IgD-negative memory B cell (primary cell): ENCODE measurements around the gene RNF223. TPM values are rescaled to one million over a fixed set of nuclear protein-coding genes. Genes with fewer than 3 reads are reported as not detected.

ENCODE experiments used
- H3K27ac Mint-ChIP-seq, 3 donors: one replicate each; pipeline ENCODE4 v1.8.0; 2020 to 2022; ENCODE audit warnings: mild to moderate bottlenecking in 3 of 3, mixed read lengths in 3 of 3, moderate library complexity in 1 of 3
- H3K27me3 Mint-ChIP-seq: one replicate; pipeline ENCODE4 v1.8.0; 2021; ENCODE audit warnings: mixed read lengths
- H3K36me3 Mint-ChIP-seq: one replicate; pipeline ENCODE4 v1.8.0; 2020; ENCODE audit warnings: mild to moderate bottlenecking, mixed read lengths
- H3K4me1 Mint-ChIP-seq, 3 donors: one replicate each; pipeline ENCODE4 v1.8.0; 2020 to 2022; ENCODE audit warnings: mixed read lengths in 3 of 3, mild to moderate bottlenecking in 1 of 3
- H3K4me3 Mint-ChIP-seq, 4 donors: one replicate each; pipeline ENCODE4 v1.8.0; 2020 to 2022; ENCODE audit warnings: mild to moderate bottlenecking in 4 of 4, mixed read lengths in 4 of 4, moderate library complexity in 3 of 4
- H3K9me3 Mint-ChIP-seq, 3 donors: one replicate each; pipeline ENCODE4 v1.8.0; 2020 to 2021; ENCODE audit warnings: mixed read lengths in 3 of 3, mild to moderate bottlenecking in 1 of 3
- polyA plus RNA-seq: library from polyadenylated mRNA; unstranded; fragments of 300-500 nt; fragmentation: Illumina TruSeq; gene quantifications from one replicate; pipeline ENCODE4 v1.2.3, GENCODE V29; 2021

RNF223 gene
- polyA plus RNA-seq, 1 donor from 2014 or later = not detected

- no peaks in the 10 kb centered on the region for H3K36me3 Mint-ChIP-seq
- H3K4me1 Mint-ChIP-seq = peaks cover 0 to 2% (median 0%) of the 10 kb centered on the region in 3 donors
- H3K27ac Mint-ChIP-seq = peak overlapping the region in 2 of 3 donors; percentile 67 to 78
- peaks cover 6% of the 10 kb centered on the region for H3K27me3 Mint-ChIP-seq
- no peaks in the 10 kb centered on the region for H3K9me3 Mint-ChIP-seq
- peak overlapping the region in 2 of 4 donors; percentile 5 to 58 for H3K4me3 Mint-ChIP-seq
Observed at GRCh38 chr1:1022302-1023009, 51.6 kb downstream of the RNF223 start.

DNA sequence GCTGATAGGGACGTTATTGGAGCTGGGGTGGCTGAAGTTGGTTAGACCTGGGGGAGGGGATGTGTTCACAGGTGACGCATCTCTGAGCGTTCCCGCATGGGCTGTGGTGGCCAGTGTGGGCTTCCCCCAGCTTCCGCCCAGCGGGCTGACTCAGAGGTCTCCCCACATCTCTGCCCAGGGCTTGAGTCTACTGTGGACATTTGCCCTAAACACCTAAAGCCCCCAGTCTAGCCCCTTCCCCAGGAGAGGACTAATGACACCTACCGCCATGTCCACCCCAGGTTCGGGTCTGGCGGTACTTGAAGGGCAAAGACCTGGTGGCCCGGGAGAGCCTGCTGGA lies 52.2 kb downstream of the RNF223 start:
- Mint-ChIP-seq H3K27me3 (peaks cover 5% of the 10 kb centered on the region), H3K4me3 (peak overlapping the region in 1 of 4 donors; percentile 5), H3K27ac (peak overlapping the region in 2 of 3 donors; percentile 67 to 78), H3K36me3 (no peaks in the 10 kb centered on the region), H3K9me3 (no peaks in the 10 kb centered on the region), H3K4me1 (peaks cover 0 to 5% (median 2%) of the 10 kb centered on the region in 3 donors)

DNA sequence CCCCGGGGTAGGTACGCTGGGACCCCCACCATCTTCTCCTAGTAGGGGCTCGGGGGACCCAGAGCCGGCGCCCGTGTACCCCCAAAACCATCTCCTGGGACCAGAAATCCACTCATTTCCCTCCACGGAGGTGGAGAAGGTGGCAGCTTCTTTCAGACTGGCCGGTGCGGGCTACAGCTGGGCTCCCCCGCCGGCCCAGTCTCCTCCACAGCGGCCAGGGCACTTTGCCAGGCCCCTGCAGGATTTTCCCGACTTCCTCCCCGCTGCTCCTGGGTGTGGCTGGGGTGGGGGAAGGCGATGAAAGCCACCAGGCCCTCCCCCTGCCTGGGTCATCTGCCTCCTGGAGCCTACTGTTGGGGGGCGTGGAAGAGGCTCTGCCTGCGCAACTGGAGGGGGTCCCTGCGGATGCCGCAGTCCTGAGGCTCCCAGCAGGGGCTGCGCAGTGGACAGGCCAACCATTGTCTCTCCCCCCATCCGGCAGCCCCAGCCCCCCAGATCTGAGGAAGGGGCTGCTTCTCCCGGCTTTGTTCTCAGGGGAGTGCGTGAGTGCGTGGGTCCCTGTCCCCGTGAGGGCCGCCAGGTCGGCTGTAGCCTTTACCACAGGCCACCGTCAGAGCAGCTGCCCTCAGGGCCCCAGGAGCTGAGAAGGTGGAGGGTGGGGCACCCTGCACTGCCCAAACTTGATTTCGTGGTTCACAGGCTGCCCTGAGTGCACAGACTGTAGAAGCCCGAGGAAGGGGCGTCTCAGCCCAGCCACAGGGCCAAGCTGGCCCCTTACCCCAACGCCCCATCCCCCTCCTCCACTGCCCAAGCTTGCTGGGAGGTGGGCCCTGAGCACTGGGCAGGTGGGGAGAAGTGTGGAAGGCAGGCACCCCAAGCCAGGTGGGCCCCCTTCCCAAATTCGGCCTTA lies 52.8 kb downstream of the RNF223 start:
- Mint-ChIP-seq H3K9me3 (no peaks in the 10 kb centered on the region), H3K27me3 (peaks cover 5% of the 10 kb centered on the region), H3K27ac (no peak overlapping the region), H3K4me3 (peak overlapping the region; percentile 30 to 63 (median 46)), H3K36me3 (no peaks in the 10 kb centered on the region), H3K4me1 (peaks cover 0 to 5% (median 2%) of the 10 kb centered on the region in 3 donors)

Other genes starting within 250 kb of the RNF223 start
- gene SAMD11, start 150.4 kb downstream of the RNF223 start, polyA plus RNA-seq = not detected
- gene NOC2L, start 115.0 kb downstream of the RNF223 start, polyA plus RNA-seq = 64.9 TPM
- gene KLHL17, start 113.7 kb downstream of the RNF223 start, polyA plus RNA-seq = 1.3 TPM
- 0.14 TPM for gene PLEKHN1, start 107.8 kb downstream of the RNF223 start, polyA plus RNA-seq
- gene PERM1, start 92.2 kb downstream of the RNF223 start, polyA plus RNA-seq = not detected
- not detected for gene HES4, start 74.2 kb downstream of the RNF223 start, polyA plus RNA-seq
- 191 TPM for gene ISG15, start 60.8 kb downstream of the RNF223 start, polyA plus RNA-seq
- gene AGRN, start 54.2 kb downstream of the RNF223 start, polyA plus RNA-seq = 0.05 TPM
- gene C1orf159, start 41.8 kb upstream of the RNF223 start, polyA plus RNA-seq = 7.9 TPM
- gene TTLL10, start 99.6 kb upstream of the RNF223 start, polyA plus RNA-seq = not detected
- 3.5 TPM for gene TNFRSF18, start 132.3 kb upstream of the RNF223 start, polyA plus RNA-seq
- not detected for gene TNFRSF4, start 139.8 kb upstream of the RNF223 start, polyA plus RNA-seq
- 121 TPM for gene SDF4, start 157.7 kb upstream of the RNF223 start, polyA plus RNA-seq
- 5.6 TPM for gene B3GALT6, start 157.9 kb upstream of the RNF223 start, polyA plus RNA-seq
- 0.88 TPM for gene C1QTNF12, start 172.4 kb upstream of the RNF223 start, polyA plus RNA-seq
- 74.3 TPM for gene UBE2J2, start 199.5 kb upstream of the RNF223 start, polyA plus RNA-seq
- gene SCNN1D, start 206.1 kb upstream of the RNF223 start, polyA plus RNA-seq = not detected
- 10.5 TPM for gene ACAP3, start 233.6 kb upstream of the RNF223 start, polyA plus RNA-seq
- 21.0 TPM for gene PUSL1, start 234.3 kb upstream of the RNF223 start, polyA plus RNA-seq